ENCODE results near the gene ATP6V1B1.

Gene ATP6V1B1

GRCh38 chr2:70901227-70902066 lies 34.3 kb upstream of the ATP6V1B1 start:
- Histone ChIP-seq H3K36me3 (no peaks in the 10 kb centered on the region), H3K9ac (no peak overlapping the region), H3K4me3 (peak overlapping the region; percentile 63), H3K9me3 (peaks cover 42% of the 10 kb centered on the region), H3K4me1 (peaks cover 8% of the 10 kb centered on the region; the same call in 1 of the 2 replicates), H3K27ac (no peak overlapping the region), H4K20me1 (peaks cover 17% of the 10 kb centered on the region; the same call in 1 of the 2 replicates), H3K27me3 (peaks cover 100% of the 10 kb centered on the region), H3K4me2 (peak overlapping the region; percentile 65)
- TF ChIP-seq Cebpa-rat (IDR thresholded peaks at IDR 0.05) = no peak

GRCh38 chr2:70902067-70902442 lies 33.6 kb upstream of the ATP6V1B1 start:
- Histone ChIP-seq H3K9me3 (peaks cover 42% of the 10 kb centered on the region), H3K9ac (no peak overlapping the region), H3K4me1 (peaks cover 8% of the 10 kb centered on the region; the same call in 1 of the 2 replicates), H3K4me3 (no peak overlapping the region), H4K20me1 (peaks cover 14% of the 10 kb centered on the region; the same call in 1 of the 2 replicates), H3K4me2 (no peak overlapping the region), H3K27ac (no peak overlapping the region), H3K36me3 (no peaks in the 10 kb centered on the region), H3K27me3 (peaks cover 100% of the 10 kb centered on the region)
- TF ChIP-seq Cebpa-rat (IDR thresholded peaks at IDR 0.05) = no peak

GRCh38 chr2:70902579-70902978 lies 33.1 kb upstream of the ATP6V1B1 start:
- peaks cover 8% of the 10 kb centered on the region; the same call in 1 of the 2 replicates for H3K4me1 ChIP-seq
- H3K9ac ChIP-seq = no peak overlapping the region
- no peak overlapping the region for H3K4me3 ChIP-seq
- no peak overlapping the region for H3K27ac ChIP-seq
- H3K9me3 ChIP-seq = peaks cover 42% of the 10 kb centered on the region
- no peak for TF ChIP-seq Cebpa-rat (IDR thresholded peaks at IDR 0.05)
- H3K36me3 ChIP-seq = no peaks in the 10 kb centered on the region
- H4K20me1 ChIP-seq = peaks cover 8% of the 10 kb centered on the region; the same call in 1 of the 2 replicates
- H3K27me3 ChIP-seq = peaks cover 100% of the 10 kb centered on the region
- H3K4me2 ChIP-seq = no peak overlapping the region

- H3K36me3 ChIP-seq = no peaks in the 10 kb centered on the region
- H4K20me1 ChIP-seq = peaks cover 2% of the 10 kb centered on the region; the same call in 1 of the 2 replicates
- peaks cover 100% of the 10 kb centered on the region for H3K27me3 ChIP-seq
- peaks cover 42% of the 10 kb centered on the region for H3K9me3 ChIP-seq
- no peak for TF ChIP-seq Cebpa-rat (IDR thresholded peaks at IDR 0.05)
- H3K4me3 ChIP-seq = no peak overlapping the region
- peaks cover 8% of the 10 kb centered on the region; the same call in 1 of the 2 replicates for H3K4me1 ChIP-seq
- no peak overlapping the region for H3K4me2 ChIP-seq
- no peak overlapping the region for H3K27ac ChIP-seq
- H3K9ac ChIP-seq = no peak overlapping the region
Observed at GRCh38 chr2:70903171-70903570, 32.5 kb upstream of the ATP6V1B1 start.

GRCh38 chr2:70903641-70904340 lies 31.9 kb upstream of the ATP6V1B1 start:
- Histone ChIP-seq H3K9me3 (peaks cover 42% of the 10 kb centered on the region), H3K4me3 (no peak overlapping the region), H3K4me2 (no peak overlapping the region), H3K36me3 (no peaks in the 10 kb centered on the region), H3K9ac (no peak overlapping the region), H3K27me3 (peaks cover 94% of the 10 kb centered on the region), H4K20me1 (no peaks in the 10 kb centered on the region; the same call in 1 of the 2 replicates), H3K4me1 (peaks cover 8% of the 10 kb centered on the region; the same call in 1 of the 2 replicates), H3K27ac (no peak overlapping the region)
- no peak for TF ChIP-seq Cebpa-rat (IDR thresholded peaks at IDR 0.05)

GRCh38 chr2:70904371-70905216 lies 31.1 kb upstream of the ATP6V1B1 start:
- Histone ChIP-seq H3K9ac (no peak overlapping the region), H3K4me3 (no peak overlapping the region), H3K27ac (no peak overlapping the region), H3K9me3 (peaks cover 42% of the 10 kb centered on the region), H3K4me2 (no peak overlapping the region), H3K27me3 (peaks cover 86% of the 10 kb centered on the region), H4K20me1 (no peaks in the 10 kb centered on the region; the same call in 1 of the 2 replicates), H3K36me3 (no peaks in the 10 kb centered on the region), H3K4me1 (peaks cover 8% of the 10 kb centered on the region; the same call in 1 of the 2 replicates)
- no peak for TF ChIP-seq Cebpa-rat (IDR thresholded peaks at IDR 0.05)

- Histone ChIP-seq H4K20me1 (no peaks in the 10 kb centered on the region; the same call in 1 of the 2 replicates), H3K27ac (no peak overlapping the region), H3K9ac (no peak overlapping the region), H3K4me2 (no peak overlapping the region), H3K9me3 (peaks cover 34% of the 10 kb centered on the region), H3K27me3 (peaks cover 75% of the 10 kb centered on the region), H3K4me3 (no peak overlapping the region), H3K36me3 (no peaks in the 10 kb centered on the region), H3K4me1 (peaks cover 5% of the 10 kb centered on the region; the same call in 1 of the 2 replicates)
- no peak for TF ChIP-seq Cebpa-rat (IDR thresholded peaks at IDR 0.05)
Observed at GRCh38 chr2:70905443-70906421, 30.0 kb upstream of the ATP6V1B1 start.

- H3K4me1 ChIP-seq = no peaks in the 10 kb centered on the region
- TF ChIP-seq Cebpa-rat (IDR thresholded peaks at IDR 0.05) = no peak
- H3K9ac ChIP-seq = no peak overlapping the region
- H3K9me3 ChIP-seq = peaks cover 27% of the 10 kb centered on the region
- H3K4me3 ChIP-seq = no peak overlapping the region
- no peaks in the 10 kb centered on the region for H4K20me1 ChIP-seq
- peaks cover 67% of the 10 kb centered on the region for H3K27me3 ChIP-seq
- H3K27ac ChIP-seq = no peak overlapping the region
- no peaks in the 10 kb centered on the region for H3K36me3 ChIP-seq
- H3K4me2 ChIP-seq = no peak overlapping the region
Observed at GRCh38 chr2:70906439-70907005, 29.2 kb upstream of the ATP6V1B1 start.
